Medulla oblongata (tissue), 1 donor: ENCODE data around the gene UNC13B.
"Not testable (repeated sequence)": the region's sequence is repeated elsewhere in the genome, so short reads cannot be mapped to it uniquely, and the experiment has no call there.

Experiments used
- DNase-seq: peaks from one replicate; pipeline ENCODE4 v3.0.0-alpha.2; 2015; ENCODE audit errors: extremely low spot score

The UNC13B gene

GRCh38 chr9:35161713-35162604 lies at the start of gene UNC13B:
Gene UNC13B, plus strand, starts transcription at chr9:35162009. Its CDS starts 275 bp downstream, at chr9:35162284.
- peak; percentile 97 for DNase-seq

- peak; percentile 59 for DNase-seq
Measured at GRCh38 chr9:35112257-35113020, 49.4 kb upstream of the UNC13B start.

GRCh38 chr9:35114113-35114839 lies 47.5 kb upstream of the UNC13B start:
- DNase-seq = peak; percentile 94

- DNase-seq = peak; percentile 67
Measured at GRCh38 chr9:35114840-35115628, 46.8 kb upstream of the UNC13B start.

GRCh38 chr9:35115680-35116538 lies 45.9 kb upstream of the UNC13B start, which contains the start of gene ATOSB:
Gene ATOSB, minus strand, starts transcription at chr9:35115862. Its CDS starts 7,588 bp downstream, at chr9:35108274.
- DNase-seq = peak; percentile 91

GRCh38 chr9:35116539-35116897 lies 45.3 kb upstream of the UNC13B start:
- DNase-seq = no peak

- peak; percentile 97 for DNase-seq
Measured at GRCh38 chr9:35116898-35117551, 44.8 kb upstream of the UNC13B start.

- DNase-seq = no peak
Measured at GRCh38 chr9:35134920-35135319, 26.9 kb upstream of the UNC13B start.

- DNase-seq = no peak
Measured at GRCh38 chr9:35135988-35136387, 25.8 kb upstream of the UNC13B start.

GRCh38 chr9:35136866-35137265 lies 24.9 kb upstream of the UNC13B start:
- no peak for DNase-seq

- no peak for DNase-seq
Measured at GRCh38 chr9:35140093-35140492, 21.7 kb upstream of the UNC13B start.

GRCh38 chr9:35142037-35142436 lies 19.8 kb upstream of the UNC13B start:
- no peak for DNase-seq

- not testable (repeated sequence) for DNase-seq
Measured at GRCh38 chr9:35147941-35148563, 13.8 kb upstream of the UNC13B start.

- no peak for DNase-seq
Measured at GRCh38 chr9:35152926-35153325, 8.9 kb upstream of the UNC13B start.

- DNase-seq = no peak
Measured at GRCh38 chr9:35156781-35157180, 5.0 kb upstream of the UNC13B start.

- DNase-seq = not testable (repeated sequence)
Measured at GRCh38 chr9:35157836-35158235, 4.0 kb upstream of the UNC13B start.

GRCh38 chr9:35158501-35159280 lies 3.1 kb upstream of the UNC13B start:
- DNase-seq = no peak

- peak; percentile 69 for DNase-seq
Measured at GRCh38 chr9:35162605-35163315, 951 bp downstream of the UNC13B start.
